Ovary (tissue), 9 donors: Measurements from ENCODE around the gene GATB. TPM values are rescaled to one million over a fixed set of nuclear protein-coding genes. Genes with fewer than 3 reads are reported as not detected.
A peak's percentile ranks its signal among the peaks of the same experiment; 100 is the strongest.

ENCODE experiments used
- DNase-seq, 5 donors: peaks; one replicate each; pipeline ENCODE4 v3.0.0-alpha.2; 2019 to 2020
- H3K27ac ChIP-seq, 2 donors: fragments of 200-600 bp; one replicate each; pipeline versions ENCODE4 v1.5.1 to v1.8.0; 2019 to 2022
- H3K27me3 ChIP-seq: fragments of 200-600 bp; one replicate; pipeline ENCODE4 v1.8.0; 2022
- H3K36me3 ChIP-seq: fragments of 200-600 bp; sonication (generic); one replicate; pipeline ENCODE4 v1.5.1; 2019
- H3K4me1 ChIP-seq: one replicate; pipeline ENCODE4 v1.8.1; 2013; ENCODE audit warnings: mild to moderate bottlenecking, moderate library complexity; ENCODE audit not compliant: insufficient read depth
- H3K4me3 ChIP-seq: fragments of 200-600 bp; sonication (generic); one replicate; pipeline ENCODE4 v1.5.1; 2017
- H3K9me3 ChIP-seq, 2 donors: fragments of 200-600 bp in 1 of 2; sonication (generic) in 1 of 2; one replicate each; pipeline versions ENCODE4 v1.5.1 to v1.8.1; 2013 to 2019; ENCODE audit warnings: mild to moderate bottlenecking in 1 of 2, moderate library complexity in 1 of 2
- EP300 ChIP-seq: sonication (generic); formaldehyde crosslinking; IDR thresholded peaks from one replicate; pipeline ENCODE4 v1.6.1; 2017; ENCODE audit warnings: antibody characterized with exemption
- POLR2A ChIP-seq: fragments of 450-650 bp; IDR thresholded peaks from one replicate; pipeline ENCODE4 v1.6.1; 2017; ENCODE audit warnings: antibody characterized with exemption, mild to moderate bottlenecking, moderate library complexity
- WGBS, 3 donors: extraction: QIAGEN DNeasy Blood & Tissue Kit in 1 of 3; methylation state at CpG; one replicate each; pipeline versions ENCODE4 v1.1.5 to v1.1.7; 2013 to 2017; 5-methylcytosine and 5-hydroxymethylcytosine counted together
- intact Hi-C, 4 donors: fragments of 100-400 bp; cut with DNase I; formaldehyde crosslinking; loops; one replicate each; pipeline versions ENCODE4 v1.11.0 to v1.15.1; 2022 to 2023
- polyA plus RNA-seq, 2 donors: library from polyadenylated mRNA; stranded (reverse); fragments of 200-250 nt in 1 of 2; fragments of 350-450 nt in 1 of 2; fragmentation: Illumina TruSeq in 1 of 2; extraction: RNeasy Lipid Tissue Mini Kit (QIAGEN cat#74804) in 1 of 2; gene quantifications; one replicate each; pipeline ENCODE4 v1.2.3, GENCODE V29; 2013 to 2014
- total RNA-seq, 7 donors: library from RNA; depleted of rRNA in 2 of 7; stranded (reverse); fragments of >200 nt in 2 of 7; fragmentation: NEBNext Ultra II Directional in 3 of 7; extraction: Animal tissue kit (Norgen Biotek cat#: 25700) in 3 of 7; gene quantifications; one replicate each; pipeline versions ENCODE4 v1.1.0 to v1.2.4, GENCODE V29; 2016 to 2023
- TF ChIP-seq, protein P1 (sequence below), 3 donors: fragments of 450-650 bp in 2 of 3; fragments of 200-600 bp in 1 of 3; IDR thresholded peaks; one replicate each; pipeline versions ENCODE4 v1.5.1 to v1.8.0; 2016 to 2022; ENCODE audit warnings: antibody characterized with exemption in 3 of 3, mild to moderate bottlenecking in 1 of 3
- donor health status: DM: no; HTN: no; CAD: no; lungs with moderate emphysema.
- donor health status: DM: no; HTN: no; CAD: no.
- donor health status: Bipolar disorder and iron deficiency.
- donor health status: DM: yes; HTN: yes; CAD: no.
- donor health status: DM: no; HTN: no; CAD: no.
- donor health status: DM: yes; HTN: yes; CAD: no.

GATB gene
- total and polyA plus RNA-seq, 9 donors, result 10.0 to 21.3 (median 13.0) TPM

DNA sequence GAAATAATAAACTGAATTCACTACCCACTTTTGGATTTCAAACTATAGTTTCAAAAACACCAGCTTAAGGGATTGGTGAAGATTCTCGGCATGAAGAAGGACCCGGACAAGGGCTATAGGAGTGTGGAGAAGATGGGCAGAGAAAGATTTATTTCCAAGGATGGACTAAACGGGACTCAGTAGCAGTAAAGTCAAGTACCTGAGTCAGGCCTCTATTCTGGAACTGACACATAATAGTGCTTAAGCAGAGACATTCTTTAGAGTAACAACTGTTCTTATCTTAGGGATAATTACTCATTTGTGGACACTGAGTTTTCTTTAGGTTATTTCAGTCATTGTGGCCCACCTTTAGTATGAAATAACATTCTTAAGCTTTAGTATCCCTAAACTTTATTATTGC lies 134.6 kb downstream of the GATB start:
- DNase-seq, result no peak
- H3K27ac ChIP-seq, result no peak overlapping the region
- no peaks in the 10 kb centered on the region for H3K9me3 ChIP-seq
- 90 to 96% (median 93%) methylated on average over 3 of the region's 3 CpGs for WGBS, 3 donors
- TF ChIP-seq EP300, result no peak
- TF ChIP-seq, protein P1, sequence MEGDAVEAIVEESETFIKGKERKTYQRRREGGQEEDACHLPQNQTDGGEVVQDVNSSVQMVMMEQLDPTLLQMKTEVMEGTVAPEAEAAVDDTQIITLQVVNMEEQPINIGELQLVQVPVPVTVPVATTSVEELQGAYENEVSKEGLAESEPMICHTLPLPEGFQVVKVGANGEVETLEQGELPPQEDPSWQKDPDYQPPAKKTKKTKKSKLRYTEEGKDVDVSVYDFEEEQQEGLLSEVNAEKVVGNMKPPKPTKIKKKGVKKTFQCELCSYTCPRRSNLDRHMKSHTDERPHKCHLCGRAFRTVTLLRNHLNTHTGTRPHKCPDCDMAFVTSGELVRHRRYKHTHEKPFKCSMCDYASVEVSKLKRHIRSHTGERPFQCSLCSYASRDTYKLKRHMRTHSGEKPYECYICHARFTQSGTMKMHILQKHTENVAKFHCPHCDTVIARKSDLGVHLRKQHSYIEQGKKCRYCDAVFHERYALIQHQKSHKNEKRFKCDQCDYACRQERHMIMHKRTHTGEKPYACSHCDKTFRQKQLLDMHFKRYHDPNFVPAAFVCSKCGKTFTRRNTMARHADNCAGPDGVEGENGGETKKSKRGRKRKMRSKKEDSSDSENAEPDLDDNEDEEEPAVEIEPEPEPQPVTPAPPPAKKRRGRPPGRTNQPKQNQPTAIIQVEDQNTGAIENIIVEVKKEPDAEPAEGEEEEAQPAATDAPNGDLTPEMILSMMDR (IDR thresholded peaks at IDR 0.05), result no peak
- no peak for TF ChIP-seq POLR2A
- H3K27me3 ChIP-seq, result no peaks in the 10 kb centered on the region
- H3K4me1 ChIP-seq, result peaks cover 5% of the 10 kb centered on the region
- no peaks in the 10 kb centered on the region for H3K36me3 ChIP-seq
- intact Hi-C loops, result no loop called here
- H3K4me3 ChIP-seq, result no peak overlapping the region

DNA sequence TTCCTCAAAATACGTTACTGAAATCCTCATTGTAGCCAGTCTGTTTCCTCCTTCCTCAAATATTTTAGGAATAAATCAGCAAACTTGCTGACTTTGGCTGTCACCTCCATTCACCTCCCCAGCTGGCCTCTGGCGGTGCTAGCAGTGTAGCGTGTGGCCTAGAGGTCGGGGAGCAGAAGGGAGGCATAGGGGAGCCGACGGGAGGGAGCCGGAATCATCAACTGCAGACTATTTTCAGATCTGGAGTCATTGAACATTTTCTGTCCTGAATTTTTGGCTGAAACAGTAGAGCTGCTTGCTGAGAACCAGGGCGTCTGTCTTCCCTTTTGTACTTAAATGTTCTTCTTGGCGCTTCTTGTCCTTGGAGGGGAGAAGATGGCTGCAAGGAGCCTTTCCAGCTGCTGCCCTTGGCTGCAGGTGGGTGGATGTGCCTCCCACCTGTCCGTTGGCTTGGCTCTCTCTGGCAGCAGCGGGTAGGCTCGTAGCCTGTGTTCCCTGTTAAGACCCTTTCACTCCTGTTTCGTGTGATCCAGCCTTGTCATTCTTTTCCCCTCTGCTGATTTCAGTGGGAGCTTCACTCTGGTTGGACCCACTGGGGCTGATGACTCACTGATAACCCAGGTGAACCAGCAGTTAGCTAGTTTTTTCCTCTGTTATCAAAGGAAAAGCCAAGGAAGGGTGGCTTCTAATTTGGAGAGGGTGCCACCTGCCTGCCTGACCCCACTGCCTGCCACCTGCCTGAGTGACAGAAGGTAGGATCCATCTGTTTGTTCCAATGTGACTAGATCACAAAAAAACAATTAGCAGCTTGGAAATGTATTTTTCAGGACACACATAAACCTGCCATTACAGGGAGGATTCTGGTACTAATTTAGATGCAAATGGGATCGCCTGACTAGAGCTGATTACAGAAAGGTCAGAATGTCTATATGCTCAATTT lies 135.9 kb downstream of the GATB start:
- peak; percentile 50 to 72 (median 67) for DNase-seq
- Histone ChIP-seq H3K4me1 (peaks cover 5% of the 10 kb centered on the region), H3K9me3 (no peaks in the 10 kb centered on the region), H3K27me3 (no peaks in the 10 kb centered on the region), H3K4me3 (no peak overlapping the region), H3K36me3 (no peaks in the 10 kb centered on the region), H3K27ac (no peak overlapping the region)
- WGBS, 3 donors, result 16 to 20% (median 16%) methylated on average over 14 of the region's 14 CpGs
- intact Hi-C loops, result no loop called here
- TF ChIP-seq POLR2A, result no peak
- no peak for TF ChIP-seq EP300
- TF ChIP-seq, protein P1 (IDR thresholded peaks at IDR 0.05), result no peak
